HCT116 (cell line): ENCODE data around the gene EN2. TPM values are rescaled to one million over a fixed set of nuclear protein-coding genes. Genes with fewer than 3 reads are reported as not detected.

Experiments
- ATAC-seq: fragments of 200-7000 bp; cut with Tn5 transposase; 2 replicates; pipeline ENCODE4 v1.9.1; 2020; ENCODE audit warnings: mild to moderate bottlenecking, moderate library complexity
- BruUV-seq: library from RNA; stranded (reverse); fragments of 400-500 nt; replicated peaks from 2 replicates; lab custom pipeline; 2021; lab: Mats Ljungman, UMichigan
- CTCF ChIA-PET: fragments of 300-600 bp; sonication (Branson Sonifier 250); formaldehyde crosslinking; loops from one replicate; lab custom pipeline; 2021; ENCODE audit warnings: antibody characterized with exemption; lab: Charles Lee
- POLR2A ChIA-PET: fragments of 300-600, 350-600 bp; sonication (Branson Sonifier 250); formaldehyde crosslinking; loops from one replicate; lab custom pipeline; 2021; ENCODE audit warnings: antibody characterized with exemption; lab: Charles Lee
- RAD21 ChIA-PET, 2 experiments: fragments of 300-600 bp; sonication (Branson Sonifier 250); formaldehyde crosslinking; loops; one replicate each; lab custom pipeline; 2023; ENCODE audit warnings: low total read pairs in 2 of 2; ENCODE audit not compliant: uncharacterized antibody in 2 of 2, unreplicated experiment in 2 of 2, low non-redundant PET in 1 of 2; lab: Charles Lee
- DNase-seq: peaks from one replicate; pipeline ENCODE4 v3.0.0-alpha.2; 2010; ENCODE audit warnings: low read depth, low spot score
- H2AFZ ChIP-seq: fragments of 200-600 bp; shearing (Covaris generic), sonication (generic); 2 replicates; pipeline ENCODE4 v1.6.1; 2017; ENCODE audit warnings: low read depth, mixed run types, mixed read lengths, antibody characterized with exemption, low read length; ENCODE audit not compliant: poor library complexity, severe bottlenecking
- H3K27ac ChIP-seq: 2 replicates; pipeline ENCODE4 v1.5.1; 2012; ENCODE audit warnings: low read depth, low read length
- H3K27me3 ChIP-seq: fragments of 200-600 bp; sonication (generic); 2 replicates; pipeline ENCODE4 v1.6.1; 2016; ENCODE audit warnings: mixed run types, low read length, mixed read lengths; ENCODE audit not compliant: insufficient read depth
- H3K36me3 ChIP-seq, 2 experiments: fragments of 200-500 bp in 1 of 2; fragments of 200-600 bp in 1 of 2; sonication (Bioruptor generic) in 1 of 2; sonication (generic) in 1 of 2; 2 replicates each; pipeline versions ENCODE4 v1.5.1 to v1.6.1; 2014 to 2016; ENCODE audit warnings: low read length in 2 of 2, inconsistent platforms in 1 of 2, mixed read lengths in 1 of 2, mixed run types in 1 of 2; ENCODE audit not compliant: insufficient read depth in 2 of 2, control insufficient read depth in 1 of 2
- H3K4me1 ChIP-seq, 2 experiments: fragments of 200-600 bp in 1 of 2; sonication (generic) in 1 of 2; 2 replicates each; pipeline versions ENCODE4 v1.5.1 to v1.6.1; 2012 to 2017; ENCODE audit warnings: low read length in 2 of 2, inconsistent platforms in 1 of 2, mild to moderate bottlenecking in 1 of 2, mixed read lengths in 1 of 2, mixed run types in 1 of 2, moderate library complexity in 1 of 2; ENCODE audit not compliant: insufficient read depth in 2 of 2, control insufficient read depth in 1 of 2
- H3K4me2 ChIP-seq: fragments of 200-600 bp; sonication (generic); 2 replicates; pipeline ENCODE4 v1.6.1; 2017; ENCODE audit warnings: mixed run types, low read length, mixed read lengths
- H3K4me3 ChIP-seq, 2 experiments: fragments of 200-600 bp in 1 of 2; sonication (generic) in 1 of 2; replicated peaks in 1 of 2; 2 replicates each; pipeline ENCODE4 v1.5.1; 2011 to 2016; ENCODE audit warnings: low read length in 2 of 2, control low read depth in 1 of 2, low read depth in 1 of 2, mild to moderate bottlenecking in 1 of 2, mixed read lengths in 1 of 2, mixed run types in 1 of 2
- H3K79me2 ChIP-seq: fragments of 200-600 bp; sonication (generic); 2 replicates; pipeline ENCODE4 v1.6.1; 2017; ENCODE audit warnings: mild to moderate bottlenecking, mixed run types, low read length, moderate library complexity, mixed read lengths; ENCODE audit not compliant: insufficient read depth
- H3K9ac ChIP-seq: fragments of 200-600 bp; sonication (generic); 2 replicates; pipeline ENCODE4 v1.6.1; 2016; ENCODE audit warnings: low read length, mixed read lengths
- H3K9me2 ChIP-seq: fragments of 200-600 bp; sonication (generic), shearing (Covaris generic); 2 replicates; pipeline ENCODE4 v1.6.1; 2017; ENCODE audit warnings: mixed run types, mild to moderate bottlenecking, moderate library complexity; ENCODE audit not compliant: insufficient read depth
- H3K9me3 ChIP-seq, 2 experiments: fragments of 200-500 bp in 1 of 2; fragments of 200-600 bp in 1 of 2; sonication (Bioruptor generic) in 1 of 2; sonication (generic) in 1 of 2; 2 replicates each; pipeline ENCODE4 v1.6.1; 2014 to 2017; ENCODE audit warnings: low read length in 2 of 2, mixed read lengths in 2 of 2, inconsistent platforms in 1 of 2, low read depth in 1 of 2, mild to moderate bottlenecking in 1 of 2, mixed run types in 1 of 2, moderate library complexity in 1 of 2; ENCODE audit not compliant: control insufficient read depth in 1 of 2, insufficient read depth in 1 of 2
- H4K20me1 ChIP-seq: fragments of 200-600 bp; sonication (generic), shearing (Covaris generic); 2 replicates; pipeline ENCODE4 v1.6.1; 2017; ENCODE audit warnings: mixed run types, mild to moderate bottlenecking, moderate library complexity; ENCODE audit not compliant: insufficient read depth
- ATF3 ChIP-seq: IDR thresholded peaks from 2 replicates; pipeline ENCODE4 v1.6.1; 2012
- CBX3 ChIP-seq: IDR thresholded peaks from 2 replicates; pipeline ENCODE4 v1.6.1; 2012; ENCODE audit warnings: low read depth
- CEBPB ChIP-seq: IDR thresholded peaks from 2 replicates; pipeline ENCODE4 v1.6.1; 2012; ENCODE audit warnings: low read depth
- CTCF ChIP-seq, 3 experiments: fragments of 200-600 bp in 1 of 3; sonication (generic) in 1 of 3; IDR thresholded peaks in 2 of 3; conservative IDR thresholded peaks in 1 of 3; 2 replicates each; pipeline ENCODE4 v1.5.1; 2012 to 2017; ENCODE audit warnings: low read depth in 2 of 3, low read length in 2 of 3, antibody characterized with exemption in 1 of 3, borderline replicate concordance in 1 of 3, control low read depth in 1 of 3, mild to moderate bottlenecking in 1 of 3, mixed read lengths in 1 of 3, mixed run types in 1 of 3, moderate library complexity in 1 of 3; ENCODE audit not compliant: insufficient read depth in 1 of 3
- ELF1 ChIP-seq: IDR thresholded peaks from 2 replicates; pipeline ENCODE4 v1.6.1; 2012; ENCODE audit warnings: low read depth, borderline replicate concordance
- EZH2 ChIP-seq: fragments of 200-600 bp; sonication (generic); IDR thresholded peaks from 2 replicates; pipeline ENCODE4 v1.6.1; 2017; ENCODE audit warnings: antibody characterized with exemption, mixed run types
- FOSL1 ChIP-seq: IDR thresholded peaks from 2 replicates; pipeline ENCODE4 v1.6.1; 2012; ENCODE audit warnings: low read depth
- JUND ChIP-seq: IDR thresholded peaks from 2 replicates; pipeline ENCODE4 v1.6.1; 2012
- REST ChIP-seq: IDR thresholded peaks from 2 replicates; pipeline ENCODE4 v1.6.1; 2012; ENCODE audit warnings: low read depth
- SP1 ChIP-seq: IDR thresholded peaks from 2 replicates; pipeline ENCODE4 v1.6.1; 2012; ENCODE audit warnings: low read depth
- SRF ChIP-seq: IDR thresholded peaks from 2 replicates; pipeline ENCODE4 v1.6.1; 2012; ENCODE audit warnings: low read depth
- YY1 ChIP-seq: IDR thresholded peaks from 2 replicates; pipeline ENCODE4 v1.6.1; 2011; ENCODE audit warnings: low read length, low read depth, moderate library complexity, mild to moderate bottlenecking; ENCODE audit not compliant: insufficient replicate concordance; ENCODE audit errors: extremely low read depth
- intact Hi-C: fragments of 100-400 bp; cut with micrococcal nuclease; formaldehyde crosslinking; loops from 2 replicates; pipeline ENCODE4 v1.10.0; 2022
- total RNA-seq: library from RNA; stranded (reverse); gene quantifications from one replicate; pipeline ENCODE4 v1.2.1, GENCODE V29; 2021; ENCODE audit not compliant: unreplicated experiment

The EN2 gene
- total RNA-seq, 1 experiment from 2014 or later: 0.32 TPM

GRCh38 chr7:155489158-155489840 is 31.4 kb downstream of the EN2 start:
- Histone ChIP-seq H3K4me1 (no peaks in the 10 kb centered on the region; a peak in 1 of 4 replicates), H3K27me3 (0 out of 2 replicates have a peak, but pooled peaks cover 8% of the 10 kb centered on the region), H4K20me1 (no peaks in the 10 kb centered on the region), H3K9ac (no peak overlapping the region), H3K36me3 (no peaks in the 10 kb centered on the region), H3K9me2 (no peaks in the 10 kb centered on the region), H3K27ac (no peak overlapping the region), H3K4me2 (no peak overlapping the region), H2AFZ (no peak overlapping the region), H3K79me2 (no peaks in the 10 kb centered on the region), H3K9me3 (no peaks in the 10 kb centered on the region), H3K4me3 (no peak overlapping the region)
- intact Hi-C loops: no loop called here
- no TSS peak for BruUV-seq
- no peak for DNase-seq
- ChIA-PET POLR2A (no interaction called here), RAD21 (no interaction called here), CTCF (no interaction called here)
- TF ChIP-seq SRF (no peak), YY1 (no peak), ELF1 (no peak), REST (no peak), CTCF (IDR thresholded peaks at IDR 0.05 in 2 of 3, conservative IDR thresholded peaks at IDR 0.05 in 1 of 3; ENCODE audit: borderline replicate concordance in 1 of 3, insufficient read depth in 1 of 3, low read depth in 2 of 3, low read length in 2 of 3) (no peak), JUND (no peak), FOSL1 (no peak), EZH2 (no peak), CEBPB (no peak), ATF3 (no peak), CBX3 (no peak), SP1 (no peak)
- ATAC-seq: no peak
